HG03439 (cell line): Measurements from ENCODE around the gene RNF112.

Experiments
- ATAC-seq: cut with Tn5 transposase; IDR thresholded peaks from one replicate; pipeline ENCODE4 v1.9.1; 2021; ENCODE audit warnings: mild to moderate bottlenecking, moderate library complexity; ENCODE audit not compliant: unreplicated experiment

The RNF112 gene

DNA sequence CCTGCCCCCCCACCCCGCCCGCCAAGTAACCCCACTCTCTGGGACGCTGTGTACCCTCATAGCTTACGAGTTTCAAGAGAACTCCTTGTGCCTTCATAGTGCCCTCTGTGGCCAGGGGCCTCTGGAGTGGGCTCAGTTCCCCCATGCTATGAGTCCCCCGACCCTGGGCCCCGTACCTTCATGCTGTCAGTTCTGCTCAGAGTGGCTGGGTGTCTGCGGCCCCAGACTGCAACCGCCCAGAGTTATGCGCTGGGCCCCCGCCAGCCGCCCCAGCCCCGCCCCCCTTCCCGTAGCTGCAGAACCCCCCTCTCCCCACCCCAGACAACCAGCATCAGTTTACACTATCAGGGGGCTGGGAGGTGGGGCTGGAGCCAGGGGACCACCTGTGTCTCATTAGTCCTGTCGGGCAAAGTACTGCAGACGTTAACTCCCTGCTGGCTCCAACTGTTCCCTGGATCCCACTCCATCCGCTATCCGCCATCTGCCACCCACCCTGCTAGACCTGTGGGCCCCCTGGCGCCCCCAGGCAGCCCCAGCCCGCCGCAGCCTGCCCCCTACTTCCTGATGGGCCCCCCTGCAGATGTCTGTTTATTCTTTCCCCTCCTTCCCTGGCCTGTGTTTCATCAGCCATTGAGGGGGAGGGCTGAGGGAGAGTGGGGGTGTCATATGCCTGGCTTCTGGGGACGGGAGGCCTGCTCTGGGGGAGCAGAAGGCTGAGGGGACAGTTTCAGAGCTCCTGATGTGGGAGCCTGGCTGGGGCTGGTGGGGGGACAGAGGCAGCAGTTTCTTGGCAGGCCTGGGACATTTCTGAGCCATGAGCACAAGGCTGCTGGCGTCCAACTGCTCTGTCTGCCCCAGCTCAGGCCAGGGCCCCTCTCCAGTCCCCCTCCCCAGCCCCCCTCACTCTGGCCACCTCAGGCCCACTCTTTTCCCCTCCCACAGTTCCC, 23.8 kb upstream of the RNF112 start, which contains the start of gene MFAP4:
Gene MFAP4 (minus strand): TSS at position 217 of the 947 bp plus-strand sequence. CDS start 35 bp downstream, at position 182.
- ATAC-seq = no peak

DNA sequence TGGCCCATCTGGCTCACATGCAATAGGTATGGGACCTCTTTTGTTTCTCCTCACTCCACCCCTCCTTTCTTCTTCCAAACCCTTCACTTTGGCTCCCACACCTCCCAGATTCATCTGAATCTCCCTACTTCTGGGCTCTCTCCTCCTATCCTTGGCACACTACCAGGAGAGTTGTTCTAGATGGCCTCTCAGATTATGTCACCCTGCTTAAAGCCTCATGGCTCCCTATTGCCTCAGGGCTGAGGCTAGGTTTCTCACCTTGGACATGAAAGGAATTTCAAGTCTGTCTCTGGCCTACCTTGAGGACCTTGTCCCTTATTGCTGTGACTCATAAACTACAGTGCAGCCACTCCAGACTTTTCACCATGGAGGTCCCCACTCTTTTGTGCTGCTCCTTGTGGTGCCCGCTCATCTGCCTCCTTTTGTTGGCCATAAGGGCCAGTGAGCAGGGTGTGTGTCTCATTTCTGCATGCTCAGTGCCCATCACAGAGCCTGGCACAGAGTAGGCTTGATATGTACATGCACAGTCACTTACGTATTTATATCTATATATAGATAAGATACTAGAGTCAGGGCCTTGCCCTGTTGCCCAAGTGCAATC, 23.0 kb upstream of the RNF112 start:
- ATAC-seq = no peak

DNA sequence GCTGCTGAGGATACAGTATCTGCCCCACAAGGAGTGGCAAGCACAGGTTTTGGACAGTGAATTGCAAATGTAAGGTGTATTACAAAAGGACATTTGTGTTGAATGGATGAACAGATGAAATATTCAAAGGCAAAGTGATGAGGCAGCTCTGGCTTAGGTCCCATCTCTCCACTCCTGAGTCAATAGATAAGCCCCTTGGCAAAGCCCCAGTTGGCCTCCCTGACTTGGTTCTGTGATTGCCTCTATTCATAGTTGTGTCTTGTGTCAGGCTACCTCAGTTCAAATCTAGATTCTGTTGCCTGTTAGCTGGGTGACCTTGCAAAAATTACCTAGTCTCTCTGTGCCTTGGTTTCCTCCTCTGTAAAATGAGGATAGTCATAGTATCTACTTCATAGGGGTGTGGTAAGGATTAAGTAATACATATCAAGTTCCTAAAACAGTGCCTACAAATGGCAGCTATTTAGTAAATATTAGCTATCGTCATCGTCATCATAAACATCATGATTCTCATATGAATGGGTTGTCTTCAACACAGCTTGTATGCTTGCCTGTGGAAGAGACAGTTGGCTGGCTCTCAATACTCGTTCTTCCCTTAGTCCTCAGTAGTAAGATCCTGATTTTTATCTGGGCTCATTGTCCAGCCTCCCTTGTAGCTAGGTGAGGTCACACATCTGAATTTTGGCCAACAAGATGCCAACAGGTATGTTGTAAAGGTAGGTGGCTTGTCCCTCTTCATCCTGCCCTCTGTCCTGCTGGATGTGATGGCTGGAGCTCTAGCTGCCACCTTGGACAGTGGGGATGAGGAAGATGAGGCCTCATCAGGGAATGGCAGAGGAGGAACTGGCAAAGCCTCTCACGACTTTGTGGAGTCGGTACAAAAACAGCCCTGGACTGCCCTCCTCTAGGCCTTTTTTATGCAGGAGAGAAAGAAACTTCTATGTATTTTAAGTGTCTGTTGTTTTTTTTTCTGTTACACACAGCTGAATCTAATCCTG, 21.9 kb upstream of the RNF112 start:
- no peak for ATAC-seq

DNA sequence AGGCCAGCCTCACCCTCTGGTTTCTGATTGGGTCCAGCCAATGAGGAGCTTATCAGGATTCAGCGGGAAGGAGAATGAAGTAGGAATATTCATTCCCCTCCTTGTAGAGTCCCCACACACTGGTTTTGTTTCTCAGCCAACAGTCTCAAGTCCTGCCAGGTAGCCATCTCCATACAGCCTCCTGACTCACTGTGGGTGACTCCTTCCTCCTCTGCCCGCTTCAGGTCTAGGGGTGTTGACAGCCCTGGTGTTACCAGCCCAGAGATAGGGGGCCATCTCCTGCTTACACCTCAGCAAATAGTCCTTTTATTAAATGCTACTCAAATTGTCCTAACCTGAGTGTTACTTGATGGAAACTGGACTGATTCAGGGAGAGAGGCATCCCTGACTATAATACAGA, 20.1 kb upstream of the RNF112 start:
- no peak for ATAC-seq

DNA sequence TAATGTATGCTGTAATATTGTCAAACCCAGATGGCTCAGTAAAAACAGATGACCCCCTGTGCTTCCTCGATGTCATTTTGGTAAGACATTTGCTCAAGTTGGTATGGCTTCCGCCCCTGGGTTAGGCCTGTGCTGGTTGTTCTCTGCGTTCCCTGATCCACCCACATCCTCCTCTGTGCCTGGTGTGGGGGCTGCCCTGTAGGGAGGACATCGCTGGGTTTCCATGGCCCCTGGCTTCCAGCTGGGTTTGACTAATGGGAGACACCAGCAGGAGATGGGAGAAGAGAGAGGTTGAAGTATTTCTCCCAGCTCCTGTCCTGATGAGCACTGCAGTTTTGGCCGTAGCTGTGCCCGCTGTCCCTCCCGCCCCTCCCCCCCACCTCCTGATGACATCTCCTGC, 19.6 kb upstream of the RNF112 start:
- ATAC-seq = no peak

DNA sequence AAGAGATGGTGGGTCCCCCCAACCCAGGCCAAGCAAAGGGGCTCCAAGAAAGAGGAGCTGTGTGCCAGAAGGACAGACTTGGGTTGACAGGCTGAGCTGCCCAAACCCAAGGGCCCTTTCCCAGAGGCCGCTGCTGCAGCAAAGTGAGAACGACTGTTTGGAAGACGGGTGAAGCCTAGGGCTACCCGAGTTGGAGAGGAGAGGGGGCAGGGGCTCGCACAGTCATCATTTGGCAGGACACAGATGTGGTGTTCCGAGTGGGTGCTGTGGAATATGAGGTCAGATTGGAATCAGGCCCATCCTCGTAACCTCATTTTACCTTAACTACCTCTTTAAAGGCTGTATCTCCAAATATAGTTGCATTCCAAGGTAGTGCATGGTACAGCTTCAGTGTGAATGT, 18.7 kb upstream of the RNF112 start:
- ATAC-seq = no peak

DNA sequence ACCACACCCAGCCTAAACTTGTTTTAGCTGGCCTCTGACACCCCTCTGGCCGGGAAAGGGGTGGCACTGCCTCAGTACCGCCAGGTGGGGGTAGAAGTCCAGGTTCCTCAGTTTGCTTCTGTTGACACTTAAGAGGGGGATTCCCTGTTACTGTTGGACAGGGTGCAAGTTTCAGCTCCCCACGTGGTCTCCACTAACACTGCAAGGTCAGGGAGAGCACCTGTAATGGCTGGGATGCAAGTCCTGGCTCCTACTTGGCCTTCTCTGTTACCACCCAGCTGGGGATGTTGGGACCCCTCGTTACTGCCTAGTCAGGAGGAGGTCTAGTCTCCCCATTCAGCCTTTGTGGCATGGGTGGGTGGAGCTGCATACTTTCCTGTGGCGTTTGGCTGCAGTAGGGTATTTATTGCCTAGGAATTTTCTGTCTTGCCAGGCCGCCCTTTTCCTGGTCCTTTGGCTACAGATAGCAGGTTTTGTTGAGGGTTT, 13.4 kb upstream of the RNF112 start:
- no peak for ATAC-seq

DNA sequence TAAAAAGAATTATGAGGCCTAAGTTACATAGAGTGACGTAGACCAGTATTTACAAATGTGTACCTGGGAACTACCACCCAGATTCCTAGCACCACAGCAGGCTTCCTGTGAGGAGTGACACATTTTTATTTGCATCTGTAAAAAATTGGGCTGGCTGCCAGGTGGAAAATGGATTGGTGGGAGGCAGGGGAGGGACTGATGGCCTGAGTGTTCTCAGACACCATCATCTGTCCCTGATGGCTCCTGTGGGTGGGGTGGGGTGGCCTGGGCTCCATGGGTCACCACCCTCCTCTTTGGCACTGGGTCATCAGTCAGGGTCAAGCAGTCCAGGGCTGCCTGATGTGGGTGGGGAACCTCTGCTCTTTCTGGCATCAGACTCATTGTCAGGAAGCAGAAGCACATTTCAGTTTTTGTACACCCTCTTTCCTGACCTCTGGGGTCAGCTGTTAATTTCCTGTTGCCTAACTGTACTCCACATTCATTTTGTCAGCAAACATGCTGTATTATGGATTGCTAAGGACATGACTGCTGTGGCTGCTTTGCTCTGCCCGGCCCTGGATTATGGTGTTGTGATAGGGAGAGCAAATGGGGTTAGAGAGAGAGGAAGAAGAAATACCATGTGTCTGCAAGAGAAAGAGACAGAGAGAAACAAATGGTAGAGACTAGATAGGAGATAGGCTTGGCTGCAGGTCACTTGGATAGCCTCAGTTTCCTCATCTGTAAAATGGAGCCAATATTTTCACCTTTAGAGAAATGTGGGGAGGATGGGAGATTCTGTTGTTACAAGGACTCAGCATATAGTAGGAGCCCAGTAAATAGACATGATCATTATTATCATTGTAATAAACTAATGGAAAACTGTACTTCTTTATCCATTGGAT, 12.5 kb upstream of the RNF112 start:
- ATAC-seq = no peak

DNA sequence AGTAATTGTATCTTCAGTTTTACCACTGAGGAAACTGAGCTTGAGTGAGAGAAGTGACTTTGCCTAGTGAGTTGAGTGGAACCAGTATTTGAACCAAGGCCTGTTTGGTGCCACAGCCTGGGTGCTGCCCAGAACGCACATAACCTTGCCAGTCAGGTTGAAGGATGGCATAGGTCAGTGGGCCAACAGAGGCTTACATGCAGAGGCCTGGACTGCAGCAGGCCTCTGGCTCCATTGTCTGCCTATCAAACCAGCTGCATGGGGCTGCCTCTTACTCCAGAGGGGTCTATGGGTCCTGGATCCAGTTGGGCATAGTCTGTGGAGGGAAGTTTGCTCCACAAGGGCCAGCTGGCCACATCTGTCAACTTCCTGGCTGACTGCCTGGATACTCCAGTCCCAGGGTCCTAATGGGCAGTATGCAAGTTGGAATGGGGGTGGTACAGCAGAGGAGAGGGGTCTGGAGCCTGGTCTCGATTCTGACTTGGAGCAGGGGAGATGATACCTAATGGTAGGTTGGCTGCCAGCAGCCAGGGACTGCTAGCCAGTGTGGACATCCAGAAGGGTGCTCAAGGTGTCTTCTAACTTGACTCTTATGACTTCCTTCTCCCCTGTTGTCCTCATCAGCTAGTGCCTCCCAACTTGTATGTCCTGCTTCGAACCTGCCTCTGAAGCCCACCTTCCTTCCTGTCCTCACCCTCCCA, 11.1 kb upstream of the RNF112 start:
- no peak for ATAC-seq

DNA sequence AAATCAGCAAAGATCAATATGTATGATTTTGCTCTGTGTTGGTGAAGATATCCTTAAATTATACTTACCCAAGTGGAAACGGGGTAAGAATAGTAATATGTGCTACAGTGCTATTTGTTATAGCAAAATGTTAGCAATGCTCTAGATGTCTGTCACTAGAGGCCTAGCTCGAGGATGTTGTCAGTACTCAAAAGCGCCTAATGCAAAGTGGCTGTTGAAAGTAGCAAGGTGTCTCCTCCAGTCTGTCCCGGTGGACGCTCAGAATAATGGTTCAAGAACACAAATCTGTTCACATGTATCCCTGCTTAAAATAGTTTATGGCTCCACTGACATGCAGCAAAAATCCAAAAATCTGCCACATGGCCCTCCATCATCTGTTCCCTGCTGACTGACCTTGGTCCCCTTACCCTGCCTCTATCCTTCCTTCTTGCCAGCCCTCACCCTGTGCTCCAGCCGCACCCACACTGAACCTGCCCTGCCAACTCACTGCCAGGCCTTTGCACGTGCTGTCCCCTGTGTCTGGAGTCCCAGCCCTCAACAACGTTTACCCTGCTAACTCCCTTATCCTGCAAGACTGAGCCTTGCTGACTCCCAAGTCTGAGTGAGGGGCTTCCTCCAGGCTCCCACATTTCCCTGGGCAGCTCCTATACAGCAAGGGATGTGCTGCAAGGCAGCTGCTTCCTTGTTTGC, 9.6 kb upstream of the RNF112 start:
- no peak for ATAC-seq

DNA sequence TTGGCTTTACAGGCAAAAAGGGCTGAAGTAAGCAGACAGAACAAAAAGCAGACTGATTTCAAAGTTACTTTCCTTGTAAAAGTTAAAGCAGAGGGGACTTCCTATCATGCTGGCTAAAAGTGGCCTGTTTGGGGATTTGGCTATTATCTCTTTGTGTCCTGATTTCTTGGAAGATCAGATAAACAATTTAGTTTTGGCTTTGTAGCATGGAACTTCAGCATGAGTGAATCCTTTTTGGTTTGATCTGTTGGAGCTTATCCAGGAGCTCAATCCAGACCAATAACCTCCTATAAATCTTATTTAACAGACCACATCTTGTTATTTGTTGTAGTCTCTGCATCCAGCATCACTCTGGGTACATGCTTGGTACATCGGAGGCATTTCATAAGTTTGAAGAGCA, 8.9 kb upstream of the RNF112 start:
- no peak for ATAC-seq

DNA sequence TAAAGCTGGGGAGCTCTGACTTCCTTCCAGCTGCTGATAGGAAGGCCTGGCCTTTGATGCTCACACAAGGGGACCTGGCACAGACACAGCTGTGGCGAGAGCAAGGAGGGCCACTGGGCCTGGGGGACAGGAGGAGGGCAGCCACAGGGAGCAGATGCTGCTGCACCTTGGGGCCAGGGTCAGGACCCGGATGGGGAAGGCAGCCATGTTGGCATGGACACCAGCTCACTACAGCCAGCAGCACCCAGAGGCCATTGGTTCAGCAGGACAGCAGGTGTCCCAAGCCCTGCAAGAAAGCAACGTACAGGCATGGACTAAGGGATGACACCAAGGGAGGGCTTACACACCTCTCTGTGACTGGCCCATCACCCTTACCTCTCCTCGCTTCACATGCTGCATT, 8.0 kb upstream of the RNF112 start:
- ATAC-seq = no peak

DNA sequence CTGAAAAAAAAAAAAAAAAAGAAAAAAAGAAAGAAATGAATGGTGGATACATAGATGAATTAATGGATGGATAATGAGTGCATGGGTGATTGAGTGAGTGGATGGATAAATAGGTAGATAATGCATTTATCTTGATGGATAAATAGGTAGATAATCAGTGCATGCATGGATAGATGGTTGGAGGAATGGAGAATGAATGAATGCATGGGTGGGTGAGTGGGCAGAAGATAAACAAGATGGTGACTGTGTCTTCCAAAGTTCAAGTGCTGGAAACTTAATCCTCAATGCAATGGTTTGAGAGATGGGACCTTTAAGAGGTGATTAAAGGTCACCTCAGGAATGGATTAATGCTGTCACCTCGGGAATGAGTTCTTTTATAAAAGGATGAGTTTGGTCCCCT, 6.8 kb upstream of the RNF112 start:
- no peak for ATAC-seq

DNA sequence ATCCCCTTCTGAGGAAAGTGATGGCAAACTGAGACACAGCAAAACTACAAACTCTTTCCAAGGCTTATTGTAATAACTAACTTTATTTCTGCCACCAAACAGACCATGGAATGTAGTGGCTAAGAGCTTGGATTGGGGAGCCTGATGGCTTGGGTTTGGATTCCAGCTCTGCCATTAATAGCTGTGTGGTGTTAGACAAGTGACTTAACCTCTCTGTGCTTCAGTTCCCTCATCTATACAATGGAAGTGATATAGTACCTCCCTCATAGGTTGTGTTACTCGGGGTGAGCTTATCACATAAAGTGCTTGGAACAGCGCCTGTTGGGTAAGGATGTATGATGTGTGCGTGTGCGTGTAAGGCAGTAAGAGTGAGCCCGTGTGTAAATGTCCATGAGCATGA, 5.9 kb upstream of the RNF112 start:
- no peak for ATAC-seq

DNA sequence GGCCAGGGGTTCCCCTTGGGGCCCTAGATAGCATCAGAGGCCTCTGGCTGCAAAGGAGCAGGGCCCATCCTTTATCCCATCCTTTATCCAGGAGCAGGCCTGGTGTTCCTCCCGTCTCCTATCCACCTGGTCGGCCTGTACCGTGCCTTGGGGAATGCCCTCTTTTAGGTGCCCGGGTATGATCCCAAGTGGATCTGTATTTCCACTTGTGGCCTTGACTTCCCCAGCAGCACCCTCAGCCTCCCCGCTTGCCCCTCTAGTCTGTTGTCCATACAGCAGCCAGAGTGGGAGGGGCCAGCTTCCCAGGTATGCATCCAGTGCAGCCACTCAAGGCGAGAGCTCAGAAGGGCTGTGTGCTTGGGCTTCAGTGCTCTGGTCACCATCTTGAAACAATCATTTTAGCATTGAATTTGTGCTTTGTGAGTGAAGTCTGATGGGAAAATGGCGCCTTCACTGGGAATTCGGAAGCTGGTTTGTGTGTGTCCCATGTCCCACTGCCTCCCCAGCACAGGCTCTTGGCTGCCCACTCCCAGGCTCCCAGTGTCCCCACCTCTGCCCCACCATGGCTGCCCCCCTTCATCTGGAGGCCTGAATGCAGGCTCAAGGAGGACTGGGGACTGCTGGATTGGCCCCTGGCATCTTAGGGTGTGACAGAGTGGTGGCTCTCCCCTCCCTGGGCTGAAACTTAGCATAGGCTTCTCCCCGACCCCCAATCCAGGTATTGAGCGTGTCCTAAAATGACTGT, 3.3 kb upstream of the RNF112 start:
- ATAC-seq = no peak

DNA sequence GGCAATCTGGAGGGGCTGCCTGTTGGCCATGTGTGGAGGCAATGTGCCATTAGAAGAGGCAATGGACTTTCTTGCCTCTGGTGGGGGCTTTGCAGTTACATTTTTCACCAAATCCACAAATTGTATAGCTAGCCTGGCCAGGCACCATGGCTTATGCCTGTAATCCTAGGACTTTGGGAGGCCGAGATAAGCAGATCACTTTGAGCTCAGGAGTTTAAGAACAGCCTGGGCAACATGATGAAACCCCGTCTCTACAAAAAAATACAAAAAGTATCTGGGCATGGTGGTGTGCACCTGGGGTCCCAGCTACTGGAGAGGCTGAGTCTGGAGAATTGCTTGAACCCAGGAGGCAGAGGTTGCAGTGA, 2.7 kb upstream of the RNF112 start:
- ATAC-seq = no peak

DNA sequence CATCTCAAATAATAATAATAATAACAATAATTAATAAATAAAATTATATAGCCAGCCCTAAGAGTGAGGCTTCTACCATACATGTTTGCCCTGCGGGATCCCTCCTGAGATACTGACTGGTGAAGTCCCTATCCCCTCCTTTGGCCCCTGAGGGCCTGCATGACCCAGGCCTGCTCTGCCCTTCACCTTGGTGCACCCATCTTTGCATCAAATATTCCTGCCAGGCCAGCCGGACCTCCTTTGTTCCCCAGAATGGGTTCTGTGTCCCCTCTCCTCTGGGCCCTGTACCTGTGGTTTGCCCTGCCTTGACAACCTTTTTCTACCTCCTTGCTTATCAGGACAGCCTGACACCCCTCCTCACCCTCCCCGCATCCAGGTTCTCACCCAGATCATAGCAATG, 2.0 kb upstream of the RNF112 start:
- ATAC-seq = no peak

DNA sequence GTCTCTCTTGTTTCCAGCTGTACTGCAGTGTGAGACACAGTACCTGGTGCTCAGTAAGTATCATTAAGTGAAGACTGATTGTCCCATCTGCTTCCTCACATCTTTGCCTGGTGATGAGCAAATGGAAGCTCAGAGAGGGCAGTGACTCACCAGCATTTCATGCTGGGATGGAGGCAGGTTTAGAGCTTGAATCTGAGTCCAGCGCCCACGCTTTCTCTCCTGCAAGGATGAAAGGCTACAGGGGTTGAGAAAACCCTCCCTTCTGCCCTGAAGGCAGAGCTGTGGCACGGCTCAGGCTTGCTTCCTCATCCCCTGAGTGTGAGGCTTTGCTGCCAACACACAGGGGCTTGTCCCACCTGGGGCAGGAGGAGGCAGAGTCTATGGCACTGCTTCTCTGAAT, 1.5 kb upstream of the RNF112 start:
- no peak for ATAC-seq
